OCI-LY1 (cell line): Measurements from ENCODE around the gene RTTN.

Experiments
- H2AFZ ChIP-seq: fragments of 200-600 bp; sonication (generic), shearing (Covaris generic); 2 replicates; pipeline ENCODE4 v1.6.0; 2014; ENCODE audit warnings: antibody characterized with exemption, mild to moderate bottlenecking, low read length
- H3F3A ChIP-seq: fragments of 200-600 bp; sonication (generic), shearing (Covaris generic); 2 replicates; pipeline ENCODE4 v1.6.0; 2014; ENCODE audit warnings: mild to moderate bottlenecking, antibody characterized with exemption, low read length, moderate library complexity; ENCODE audit not compliant: insufficient read depth
- H3K27ac ChIP-seq: fragments of 200-600 bp; sonication (generic); 2 replicates; pipeline ENCODE4 v1.5.1; 2014; ENCODE audit warnings: low read length, mixed run types, mild to moderate bottlenecking, low read depth; ENCODE audit not compliant: poor library complexity, severe bottlenecking
- H3K27me3 ChIP-seq: fragments of 200-600 bp; sonication (generic); 2 replicates; pipeline ENCODE4 v1.6.0; 2014; ENCODE audit warnings: antibody characterized with exemption, mild to moderate bottlenecking, low read length, moderate library complexity; ENCODE audit not compliant: insufficient read depth
- H3K36me3 ChIP-seq: fragments of 200-600 bp; sonication (generic); 2 replicates; pipeline ENCODE4 v1.6.1; 2014; ENCODE audit warnings: mild to moderate bottlenecking, antibody characterized with exemption, low read length, moderate library complexity, mixed read lengths; ENCODE audit not compliant: insufficient read depth
- H3K4me1 ChIP-seq: fragments of 200-600 bp; sonication (generic); 2 replicates; pipeline ENCODE4 v1.5.1; 2014; ENCODE audit warnings: mild to moderate bottlenecking, low read length, moderate library complexity; ENCODE audit not compliant: insufficient read depth, severe bottlenecking
- H3K4me2 ChIP-seq: fragments of 200-600 bp; sonication (generic), shearing (Covaris generic); 2 replicates; pipeline ENCODE4 v1.6.1; 2014; ENCODE audit warnings: low read length
- H3K4me3 ChIP-seq: fragments of 200-600 bp; sonication (generic); 2 replicates; pipeline ENCODE4 v1.5.1; 2014; ENCODE audit warnings: low read length, low read depth, mild to moderate bottlenecking, mixed read lengths; ENCODE audit not compliant: poor library complexity, severe bottlenecking
- H3K79me2 ChIP-seq: fragments of 200-600 bp; shearing (Covaris generic); 2 replicates; pipeline ENCODE4 v1.6.1; 2016; ENCODE audit warnings: mixed run types, low read length, mixed read lengths; ENCODE audit not compliant: insufficient read depth
- H3K9ac ChIP-seq: fragments of 200-600 bp; sonication (generic), shearing (Covaris generic); 2 replicates; pipeline ENCODE4 v1.6.1; 2014; ENCODE audit warnings: mild to moderate bottlenecking, low read length, mixed read lengths
- H3K9me2 ChIP-seq: fragments of 200-600 bp; sonication (generic), shearing (Covaris generic); 2 replicates; pipeline ENCODE4 v1.6.1; 2014; ENCODE audit warnings: low read depth, mild to moderate bottlenecking, low read length, mixed read lengths
- H3K9me3 ChIP-seq: fragments of 200-600 bp; shearing (Covaris generic); 2 replicates; pipeline ENCODE4 v1.6.1; 2014; ENCODE audit warnings: low read length, mixed read lengths
- H4K20me1 ChIP-seq: fragments of 200-600 bp; sonication (generic), shearing (Covaris generic); 2 replicates; pipeline ENCODE4 v1.6.0; 2016; ENCODE audit warnings: mild to moderate bottlenecking, low read length; ENCODE audit not compliant: insufficient read depth
- EZH2 ChIP-seq: fragments of 200-600 bp; sonication (generic), shearing (Covaris generic); IDR thresholded peaks from 2 replicates; pipeline ENCODE4 v1.8.0; 2017; ENCODE audit warnings: borderline replicate concordance, mixed run types, mild to moderate bottlenecking, antibody characterized with exemption, low read length, moderate library complexity, mixed read lengths
- TF ChIP-seq, protein P1 (sequence below): fragments of 200-600 bp; sonication (generic), shearing (Covaris generic); IDR thresholded peaks from 2 replicates; pipeline ENCODE4 v1.5.1; 2017; ENCODE audit warnings: mild to moderate bottlenecking, antibody characterized with exemption, low read length, moderate library complexity, mixed read lengths

Gene RTTN

GRCh38 chr18:70039186-70039585 lies 166.3 kb downstream of the RTTN start:
- H3K4me2 ChIP-seq, result no peak overlapping the region
- H4K20me1 ChIP-seq, result no peaks in the 10 kb centered on the region
- H3K9me2 ChIP-seq, result no peaks in the 10 kb centered on the region
- H3K79me2 ChIP-seq, result no peaks in the 10 kb centered on the region
- no peaks in the 10 kb centered on the region for H3K27me3 ChIP-seq
- H3K9me3 ChIP-seq, result no peaks in the 10 kb centered on the region
- no peaks in the 10 kb centered on the region for H3K36me3 ChIP-seq
- no peak overlapping the region for H3K27ac ChIP-seq
- H3F3A ChIP-seq, result no peaks in the 10 kb centered on the region
- TF ChIP-seq, protein P1, sequence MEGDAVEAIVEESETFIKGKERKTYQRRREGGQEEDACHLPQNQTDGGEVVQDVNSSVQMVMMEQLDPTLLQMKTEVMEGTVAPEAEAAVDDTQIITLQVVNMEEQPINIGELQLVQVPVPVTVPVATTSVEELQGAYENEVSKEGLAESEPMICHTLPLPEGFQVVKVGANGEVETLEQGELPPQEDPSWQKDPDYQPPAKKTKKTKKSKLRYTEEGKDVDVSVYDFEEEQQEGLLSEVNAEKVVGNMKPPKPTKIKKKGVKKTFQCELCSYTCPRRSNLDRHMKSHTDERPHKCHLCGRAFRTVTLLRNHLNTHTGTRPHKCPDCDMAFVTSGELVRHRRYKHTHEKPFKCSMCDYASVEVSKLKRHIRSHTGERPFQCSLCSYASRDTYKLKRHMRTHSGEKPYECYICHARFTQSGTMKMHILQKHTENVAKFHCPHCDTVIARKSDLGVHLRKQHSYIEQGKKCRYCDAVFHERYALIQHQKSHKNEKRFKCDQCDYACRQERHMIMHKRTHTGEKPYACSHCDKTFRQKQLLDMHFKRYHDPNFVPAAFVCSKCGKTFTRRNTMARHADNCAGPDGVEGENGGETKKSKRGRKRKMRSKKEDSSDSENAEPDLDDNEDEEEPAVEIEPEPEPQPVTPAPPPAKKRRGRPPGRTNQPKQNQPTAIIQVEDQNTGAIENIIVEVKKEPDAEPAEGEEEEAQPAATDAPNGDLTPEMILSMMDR, result no peak
- no peak for TF ChIP-seq EZH2
- H3K9ac ChIP-seq, result no peak overlapping the region
- H2AFZ ChIP-seq, result no peak overlapping the region
- no peak overlapping the region for H3K4me3 ChIP-seq
- H3K4me1 ChIP-seq, result peaks cover 14% of the 10 kb centered on the region

DNA sequence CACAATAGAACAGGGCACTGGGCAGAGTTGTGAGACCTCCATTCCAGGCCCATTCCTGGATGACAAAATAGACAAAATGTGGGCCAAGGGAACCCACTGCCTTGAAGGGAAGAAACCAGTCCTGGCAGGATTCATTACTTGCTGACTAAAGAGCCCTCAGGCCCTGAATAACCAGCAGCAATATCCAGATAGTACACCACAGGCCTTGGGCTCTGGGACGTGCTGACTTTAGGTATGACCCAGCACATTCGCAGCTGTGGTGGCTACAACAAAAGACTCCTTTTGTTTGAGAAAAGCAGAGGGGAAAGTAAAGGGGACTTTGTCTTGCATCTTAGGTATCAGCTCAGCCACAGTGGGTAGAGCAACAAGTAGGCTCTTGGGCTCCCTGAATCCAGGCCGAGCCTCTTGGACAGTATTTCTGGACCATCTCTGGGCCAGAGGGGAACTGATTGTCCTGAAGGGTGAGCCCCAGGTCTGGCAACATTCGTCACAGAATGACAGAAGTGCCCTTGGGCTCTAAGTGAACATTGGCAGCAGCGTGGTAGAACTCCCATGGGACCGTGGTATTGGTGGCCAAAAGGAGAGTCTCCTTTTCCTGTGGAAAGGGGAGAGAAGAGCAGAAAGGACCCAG lies 167.9 kb downstream of the RTTN start:
- Histone ChIP-seq H3K27me3 (no peaks in the 10 kb centered on the region), H3K9ac (no peak overlapping the region), H4K20me1 (no peaks in the 10 kb centered on the region), H3K9me3 (no peaks in the 10 kb centered on the region), H3K79me2 (no peaks in the 10 kb centered on the region), H3K4me1 (peaks cover 14% of the 10 kb centered on the region), H2AFZ (no peak overlapping the region), H3K9me2 (no peaks in the 10 kb centered on the region), H3K4me3 (no peak overlapping the region), H3K36me3 (no peaks in the 10 kb centered on the region), H3F3A (no peaks in the 10 kb centered on the region), H3K4me2 (no peak overlapping the region), H3K27ac (peak overlapping the region; percentile 48)
- TF ChIP-seq, protein P1, result no peak
- TF ChIP-seq EZH2, result no peak

- Histone ChIP-seq H3K9me3 (no peaks in the 10 kb centered on the region), H3K79me2 (no peaks in the 10 kb centered on the region), H3K36me3 (no peaks in the 10 kb centered on the region), H3K9ac (no peak overlapping the region), H3F3A (no peaks in the 10 kb centered on the region), H3K4me2 (no peak overlapping the region), H4K20me1 (no peaks in the 10 kb centered on the region), H2AFZ (no peak overlapping the region), H3K9me2 (no peaks in the 10 kb centered on the region), H3K4me3 (no peak overlapping the region), H3K27me3 (no peaks in the 10 kb centered on the region), H3K4me1 (peaks cover 14% of the 10 kb centered on the region), H3K27ac (peak overlapping the region; percentile 48)
- no peak for TF ChIP-seq EZH2
- TF ChIP-seq, protein P1, result no peak
Observed at GRCh38 chr18:70036771-70037347, 168.6 kb downstream of the RTTN start.
